Measurements from ENCODE around the gene DCST2. TPM values are rescaled to one million over a fixed set of nuclear protein-coding genes. Genes with fewer than 3 reads are reported as not detected.
A peak's percentile ranks its signal among the peaks of the same experiment; 100 is the strongest.

Gene DCST2
- polyA plus RNA-seq, 1 donor = 4.1 TPM

DNA sequence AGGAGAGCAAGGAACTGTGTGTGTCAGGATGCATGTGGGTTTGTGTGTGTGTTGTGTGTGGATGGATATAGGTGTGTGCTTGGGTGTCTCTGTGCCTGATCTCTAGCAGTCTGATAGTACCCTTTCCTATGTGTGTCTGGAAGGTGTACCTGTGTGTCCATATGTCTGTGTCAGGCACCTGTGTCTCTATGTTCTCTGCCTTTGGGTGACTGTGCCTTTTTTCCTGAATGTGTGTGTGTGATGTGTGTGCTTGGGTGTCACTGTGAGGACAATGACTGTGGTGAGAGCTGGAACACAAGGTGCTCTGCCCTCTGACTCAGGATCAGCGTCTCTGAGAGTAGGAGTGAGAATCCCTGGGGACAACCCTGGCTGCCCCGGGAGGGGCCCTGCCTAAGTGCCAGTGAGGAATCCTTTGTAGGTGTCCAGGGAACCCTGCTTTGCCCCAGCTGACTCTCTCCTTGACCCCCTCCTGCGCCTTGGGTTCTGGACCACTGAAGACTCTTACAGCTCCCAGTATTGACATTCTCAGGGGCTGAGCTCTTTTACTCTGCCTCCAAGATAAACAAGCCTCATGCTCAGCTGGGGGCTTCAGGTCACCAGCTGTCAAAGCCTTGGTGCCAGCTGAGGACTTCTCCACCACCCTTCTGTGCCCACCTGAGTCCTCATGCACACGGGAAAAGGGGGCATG lies 44.3 kb upstream of the DCST2 start:
- no peaks in the 10 kb centered on the region for H3K36me3 ChIP-seq (ENCODE audit: control insufficient read depth, insufficient read depth, low read length)
- no CpG with 5 or more reads among the region's 4 CpGs for WGBS (ENCODE audit: insufficient coverage, low lambda C conversion rate)

DNA sequence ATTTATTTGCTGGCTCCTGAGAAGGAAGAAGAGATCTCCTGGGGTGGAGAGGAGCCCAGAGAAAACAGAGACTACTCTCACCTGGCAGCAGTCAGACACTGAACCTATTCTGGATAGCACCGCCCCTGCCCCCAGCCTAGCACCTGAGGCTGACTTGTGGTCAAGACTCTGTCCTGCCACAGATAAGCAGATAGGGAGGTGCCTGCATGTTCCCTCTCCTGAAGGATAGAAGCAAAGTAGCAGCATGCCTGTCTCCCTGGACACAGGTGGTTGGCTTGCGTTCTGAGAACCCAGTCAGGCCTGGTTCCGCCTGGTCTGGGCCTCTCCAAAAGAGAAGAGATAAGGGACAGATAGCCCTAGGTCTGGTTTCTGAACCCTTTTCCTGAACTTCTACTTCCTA lies 43.8 kb upstream of the DCST2 start:
- H3K4me1 ChIP-seq (ENCODE audit: control insufficient read depth, insufficient read depth, low read length) = peaks cover 42% of the 10 kb centered on the region
- H3K27ac ChIP-seq (ENCODE audit: low read length) = no peak overlapping the region
- peaks cover 13% of the 10 kb centered on the region for H3K9me3 ChIP-seq (ENCODE audit: control insufficient read depth, low read depth, low read length)
- no peaks in the 10 kb centered on the region for H3K36me3 ChIP-seq (ENCODE audit: control insufficient read depth, insufficient read depth, low read length)
- H3K27me3 ChIP-seq (ENCODE audit: control insufficient read depth, insufficient read depth, low read length) = peaks cover 43% of the 10 kb centered on the region
- WGBS (ENCODE audit: insufficient coverage, low lambda C conversion rate) = no CpG with 5 or more reads among the region's 3 CpGs
- H3K4me3 ChIP-seq (ENCODE audit: low read length) = no peak overlapping the region
- DNase-seq = peak in 1 of 2 donors; percentile 34

More for the DNA sequence above, 44.3 kb upstream of the DCST2 start:
- Histone ChIP-seq H3K27me3 (ENCODE audit: control insufficient read depth, insufficient read depth, low read length) (peaks cover 45% of the 10 kb centered on the region), H3K9me3 (ENCODE audit: control insufficient read depth, low read depth, low read length) (peaks cover 13% of the 10 kb centered on the region), H3K4me1 (ENCODE audit: control insufficient read depth, insufficient read depth, low read length) (peaks cover 47% of the 10 kb centered on the region), H3K27ac (ENCODE audit: low read length) (no peak overlapping the region), H3K4me3 (ENCODE audit: low read length) (no peak overlapping the region)
- peak in 1 of 2 donors; percentile 64 for DNase-seq

DNA sequence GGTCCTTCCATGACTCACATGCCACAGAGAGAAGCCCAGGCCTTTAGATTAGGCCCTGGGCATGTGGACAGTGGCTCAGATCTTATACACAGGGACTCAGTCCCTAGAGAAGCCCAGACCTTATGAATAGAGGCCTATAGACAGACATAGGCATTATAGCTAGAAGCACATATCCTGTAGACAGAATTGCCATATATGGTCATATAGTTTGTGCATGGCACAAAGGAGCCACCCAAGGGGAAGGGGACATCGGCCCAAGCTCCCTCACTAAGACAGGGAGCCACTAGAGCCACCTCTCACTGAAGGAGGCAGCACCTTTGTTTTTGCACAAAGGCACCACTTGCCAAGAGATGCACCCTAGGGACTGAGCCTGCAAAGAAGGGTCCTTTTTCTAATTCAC lies 42.8 kb upstream of the DCST2 start:
- H3K4me3 ChIP-seq (ENCODE audit: low read length) = no peak overlapping the region
- peaks cover 37% of the 10 kb centered on the region for H3K27me3 ChIP-seq (ENCODE audit: control insufficient read depth, insufficient read depth, low read length)
- no peak overlapping the region for H3K27ac ChIP-seq (ENCODE audit: low read length)
- no peak for DNase-seq
- WGBS (ENCODE audit: insufficient coverage, low lambda C conversion rate) = no CpG with 5 or more reads among the region's 1 CpG
- peaks cover 44% of the 10 kb centered on the region for H3K4me1 ChIP-seq (ENCODE audit: control insufficient read depth, insufficient read depth, low read length)
- no peaks in the 10 kb centered on the region for H3K36me3 ChIP-seq (ENCODE audit: control insufficient read depth, insufficient read depth, low read length)
- peaks cover 11% of the 10 kb centered on the region for H3K9me3 ChIP-seq (ENCODE audit: control insufficient read depth, low read depth, low read length)

DNA sequence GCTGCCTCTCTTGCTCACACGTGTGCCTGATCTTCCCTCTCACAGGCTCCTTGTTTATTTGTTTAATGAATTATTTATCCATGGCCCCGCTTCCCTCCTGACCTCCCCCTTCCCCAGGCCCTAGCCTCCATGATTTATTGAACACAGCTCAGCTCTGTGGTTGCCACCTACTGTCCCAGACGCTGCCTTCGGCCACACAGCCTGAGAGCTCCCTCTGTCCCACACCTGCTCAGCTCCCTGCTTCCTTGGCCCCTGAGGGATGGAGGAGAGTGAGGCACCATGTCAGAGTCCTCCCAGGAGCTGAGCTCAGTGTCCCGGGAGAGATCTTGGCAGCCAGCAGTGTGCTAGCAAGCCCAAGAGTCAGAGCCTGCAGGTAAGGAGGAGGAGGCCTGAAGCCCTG lies 42.0 kb upstream of the DCST2 start:
- Histone ChIP-seq H3K4me1 (ENCODE audit: control insufficient read depth, insufficient read depth, low read length) (peaks cover 43% of the 10 kb centered on the region), H3K9me3 (ENCODE audit: control insufficient read depth, low read depth, low read length) (peaks cover 7% of the 10 kb centered on the region), H3K36me3 (ENCODE audit: control insufficient read depth, insufficient read depth, low read length) (no peaks in the 10 kb centered on the region), H3K27ac (ENCODE audit: low read length) (no peak overlapping the region), H3K27me3 (ENCODE audit: control insufficient read depth, insufficient read depth, low read length) (peaks cover 29% of the 10 kb centered on the region), H3K4me3 (ENCODE audit: low read length) (no peak overlapping the region)
- WGBS (ENCODE audit: insufficient coverage, low lambda C conversion rate) = no CpG with 5 or more reads among the region's 5 CpGs
- no peak for DNase-seq

DNA sequence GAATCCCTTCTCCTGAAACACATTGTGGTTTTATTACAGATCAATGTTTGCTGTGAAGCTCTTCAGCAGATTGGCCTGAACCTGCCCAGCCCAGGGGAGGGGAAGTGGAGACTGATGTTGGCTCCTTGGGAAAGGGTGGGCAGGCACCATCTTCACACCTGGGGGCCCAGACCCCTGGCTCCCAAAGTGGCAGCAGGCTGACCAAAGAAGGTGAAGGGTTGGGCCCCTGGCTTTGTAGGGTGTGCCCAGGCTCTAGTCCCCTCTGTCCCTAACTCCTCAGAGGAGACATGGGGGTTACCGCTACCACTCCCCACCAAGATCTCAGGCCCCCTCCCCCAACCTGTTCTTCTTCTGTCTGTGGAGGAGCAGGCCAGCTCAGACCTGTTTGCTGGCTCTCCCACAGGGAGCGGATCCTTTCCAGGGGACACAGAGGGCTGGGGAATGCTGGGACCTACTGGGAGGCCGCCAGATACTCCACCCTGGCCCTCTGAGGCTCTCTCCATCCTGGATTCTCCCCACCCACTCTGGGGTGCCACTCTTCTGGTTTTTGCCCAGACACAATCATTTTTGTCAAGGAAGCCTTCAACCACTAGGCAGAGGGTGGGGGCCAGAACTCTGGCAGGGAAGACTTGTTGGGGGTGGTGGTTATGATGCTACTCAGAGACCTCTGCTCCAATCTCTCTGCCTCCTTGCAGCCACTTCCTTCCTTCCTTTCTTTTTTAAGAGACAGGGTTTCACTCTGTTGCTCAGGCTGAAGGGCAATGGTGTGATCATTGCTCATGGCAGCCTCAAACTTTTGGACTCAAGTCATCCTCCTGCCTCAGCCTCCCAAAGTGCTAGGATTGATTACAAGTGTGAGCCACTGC lies 40.0 kb upstream of the DCST2 start:
- Histone ChIP-seq H3K4me1 (ENCODE audit: control insufficient read depth, insufficient read depth, low read length) (peaks cover 47% of the 10 kb centered on the region), H3K36me3 (ENCODE audit: control insufficient read depth, insufficient read depth, low read length) (peaks cover 11% of the 10 kb centered on the region), H3K27ac (ENCODE audit: low read length) (no peak overlapping the region), H3K9me3 (ENCODE audit: control insufficient read depth, low read depth, low read length) (no peaks in the 10 kb centered on the region), H3K27me3 (ENCODE audit: control insufficient read depth, insufficient read depth, low read length) (peaks cover 12% of the 10 kb centered on the region), H3K4me3 (ENCODE audit: low read length) (no peak overlapping the region)
- no peak for DNase-seq
- WGBS (ENCODE audit: insufficient coverage, low lambda C conversion rate) = no CpG with 5 or more reads among the region's 3 CpGs

DNA sequence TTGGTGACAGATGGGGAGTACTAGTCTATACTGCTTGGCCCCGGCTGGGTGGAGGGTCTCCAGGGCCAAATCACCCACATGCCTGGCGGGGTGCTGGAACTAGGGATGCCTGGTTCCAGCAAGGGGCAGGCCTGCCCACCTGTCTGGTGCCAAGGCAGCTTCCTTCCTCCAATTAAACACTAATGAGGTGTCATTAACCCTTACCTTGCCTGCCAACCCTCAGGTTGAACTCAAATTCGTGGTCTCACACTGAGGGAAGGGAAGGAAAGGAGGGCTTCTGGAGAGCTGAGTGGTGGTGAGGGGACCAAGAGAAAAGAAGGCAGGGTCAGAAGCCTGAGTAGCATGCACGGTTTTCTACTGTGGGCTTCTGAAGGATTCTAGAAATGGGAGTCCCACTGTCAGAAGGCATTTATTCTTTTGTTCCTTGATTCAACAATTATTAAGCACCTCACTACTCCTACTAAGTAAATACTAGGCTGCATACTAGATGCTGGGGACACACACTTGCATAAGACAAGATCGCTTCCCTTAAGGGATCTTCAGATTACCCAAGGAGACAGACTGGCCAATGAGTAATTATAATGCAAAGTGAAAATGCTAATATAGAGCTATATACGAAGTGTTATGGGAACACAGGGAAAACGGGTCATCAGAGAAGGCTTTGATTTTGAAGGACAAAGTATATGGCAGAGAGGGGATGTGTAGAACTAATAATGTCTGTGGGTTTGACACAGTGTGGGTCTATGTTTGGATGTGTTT lies 39.1 kb upstream of the DCST2 start:
- Histone ChIP-seq H3K36me3 (ENCODE audit: control insufficient read depth, insufficient read depth, low read length) (peaks cover 17% of the 10 kb centered on the region), H3K27me3 (ENCODE audit: control insufficient read depth, insufficient read depth, low read length) (peaks cover 12% of the 10 kb centered on the region), H3K4me3 (ENCODE audit: low read length) (no peak overlapping the region), H3K4me1 (ENCODE audit: control insufficient read depth, insufficient read depth, low read length) (peaks cover 42% of the 10 kb centered on the region), H3K27ac (ENCODE audit: low read length) (no peak overlapping the region), H3K9me3 (ENCODE audit: control insufficient read depth, low read depth, low read length) (no peaks in the 10 kb centered on the region)
- no CpG with 5 or more reads among the region's 7 CpGs for WGBS (ENCODE audit: insufficient coverage, low lambda C conversion rate)
- no peak for DNase-seq

DNA sequence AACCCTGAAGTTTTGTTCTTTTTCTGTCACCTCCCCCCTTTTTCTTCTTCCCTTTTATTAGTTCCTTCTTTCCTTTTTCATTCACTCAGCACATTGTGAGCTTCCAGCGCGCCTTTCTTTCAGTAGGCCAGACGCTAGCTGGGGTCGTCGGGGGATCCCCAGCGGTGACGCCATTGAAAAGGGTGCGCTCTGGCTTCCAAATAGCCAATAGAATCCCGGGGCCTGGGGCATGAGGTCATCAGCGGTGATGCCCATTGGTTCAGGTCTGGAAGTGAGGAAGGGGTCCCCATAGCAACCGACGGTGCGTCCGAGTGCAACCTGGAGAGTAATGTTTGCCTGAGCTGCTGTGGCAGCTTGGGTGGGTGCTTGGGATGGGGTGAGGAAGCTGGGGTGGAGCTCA lies 38.1 kb upstream of the DCST2 start:
- peaks cover 24% of the 10 kb centered on the region for H3K36me3 ChIP-seq (ENCODE audit: control insufficient read depth, insufficient read depth, low read length)
- H3K27me3 ChIP-seq (ENCODE audit: control insufficient read depth, insufficient read depth, low read length) = peaks cover 12% of the 10 kb centered on the region
- H3K4me3 ChIP-seq (ENCODE audit: low read length) = no peak overlapping the region
- no CpG with 5 or more reads among the region's 14 CpGs for WGBS (ENCODE audit: insufficient coverage, low lambda C conversion rate)
- H3K4me1 ChIP-seq (ENCODE audit: control insufficient read depth, insufficient read depth, low read length) = peaks cover 41% of the 10 kb centered on the region
- peak overlapping the region; percentile 52 for H3K27ac ChIP-seq (ENCODE audit: low read length)
- no peaks in the 10 kb centered on the region for H3K9me3 ChIP-seq (ENCODE audit: control insufficient read depth, low read depth, low read length)
- peak in 1 of 2 donors; percentile 42 for DNase-seq

DNA sequence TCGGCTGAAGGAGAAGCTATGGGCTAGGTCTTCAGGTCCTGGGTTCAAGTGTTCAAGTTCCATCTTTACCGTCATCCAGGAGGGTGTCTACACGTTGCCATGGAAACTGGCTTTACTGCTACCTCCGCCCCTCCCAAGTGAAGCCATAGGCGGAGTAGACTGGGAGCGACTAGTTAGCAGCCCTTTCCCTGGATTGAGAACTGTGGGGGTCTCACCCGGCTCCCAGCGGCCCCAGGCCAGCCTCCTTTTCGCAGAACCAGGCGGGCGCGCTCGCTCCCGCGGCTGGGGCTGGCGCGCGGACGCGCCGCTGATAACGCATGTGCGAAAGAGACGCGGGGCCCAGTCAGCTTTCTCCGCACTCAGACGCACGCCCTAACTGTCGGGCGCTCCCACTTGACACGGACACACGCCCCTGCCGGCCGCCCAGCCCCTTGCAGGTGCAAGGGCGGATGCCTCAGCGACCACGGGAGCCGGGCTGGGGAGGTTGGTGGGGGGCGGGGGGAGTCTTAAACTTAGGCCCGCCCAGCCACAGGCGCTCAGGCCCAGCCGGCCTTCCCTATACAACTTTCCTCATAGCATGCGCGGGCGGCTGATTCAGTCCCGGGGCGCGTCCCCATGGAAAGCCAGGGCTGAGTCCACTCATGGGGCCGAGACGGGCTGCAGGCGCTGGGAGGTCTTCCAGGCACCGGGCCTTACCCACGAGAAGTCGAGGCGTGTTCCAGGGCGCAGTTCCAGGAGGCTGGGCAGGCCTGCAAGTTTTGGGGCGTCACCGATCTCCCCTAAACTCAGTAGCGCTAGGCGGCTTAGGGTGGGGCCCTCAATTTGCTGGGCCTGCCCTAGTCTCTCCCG lies 37.4 kb upstream of the DCST2 start:
- peaks cover 12% of the 10 kb centered on the region for H3K27me3 ChIP-seq (ENCODE audit: control insufficient read depth, insufficient read depth, low read length)
- no peaks in the 10 kb centered on the region for H3K9me3 ChIP-seq (ENCODE audit: control insufficient read depth, low read depth, low read length)
- peak; percentile 91 to 94 for DNase-seq
- WGBS (ENCODE audit: insufficient coverage, low lambda C conversion rate) = no CpG with 5 or more reads among the region's 61 CpGs
- H3K4me3 ChIP-seq (ENCODE audit: low read length) = peak overlapping the region; percentile 36
- H3K36me3 ChIP-seq (ENCODE audit: control insufficient read depth, insufficient read depth, low read length) = peaks cover 28% of the 10 kb centered on the region
- peaks cover 48% of the 10 kb centered on the region for H3K4me1 ChIP-seq (ENCODE audit: control insufficient read depth, insufficient read depth, low read length)
- peak overlapping the region; percentile 52 for H3K27ac ChIP-seq (ENCODE audit: low read length)

DNA sequence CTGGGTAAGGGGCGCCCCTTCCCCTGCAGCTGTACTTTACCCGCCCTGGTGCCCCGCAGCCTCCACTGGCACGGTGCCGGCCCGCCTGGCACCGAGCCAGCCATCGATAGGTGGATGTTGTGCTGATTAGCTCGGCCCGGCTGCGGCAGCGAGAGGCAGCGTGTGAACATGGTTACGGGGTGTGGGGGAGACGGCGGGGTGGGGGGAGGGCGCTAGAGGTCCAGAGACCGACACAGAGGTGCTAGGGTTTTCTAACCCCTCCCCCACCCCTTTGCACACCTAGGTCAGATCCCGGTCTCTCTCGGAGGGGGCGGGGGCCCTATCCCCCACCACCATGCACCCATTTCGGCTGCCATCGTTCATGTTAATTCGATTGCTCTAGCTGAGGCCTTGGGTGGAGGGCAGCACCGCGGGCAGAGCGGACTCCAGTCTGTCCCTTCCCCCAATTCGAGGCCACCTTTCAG lies 36.6 kb upstream of the DCST2 start:
- DNase-seq = peak; percentile 74 to 91
- H3K4me1 ChIP-seq (ENCODE audit: control insufficient read depth, insufficient read depth, low read length) = peaks cover 49% of the 10 kb centered on the region
- WGBS (ENCODE audit: insufficient coverage, low lambda C conversion rate) = no CpG with 5 or more reads among the region's 28 CpGs

More for the DNA sequence above, 36.6 kb upstream of the DCST2 start:
- Histone ChIP-seq H3K9me3 (ENCODE audit: control insufficient read depth, low read depth, low read length) (no peaks in the 10 kb centered on the region), H3K27me3 (ENCODE audit: control insufficient read depth, insufficient read depth, low read length) (peaks cover 12% of the 10 kb centered on the region), H3K36me3 (ENCODE audit: control insufficient read depth, insufficient read depth, low read length) (peaks cover 28% of the 10 kb centered on the region), H3K4me3 (ENCODE audit: low read length) (peak overlapping the region; percentile 36), H3K27ac (ENCODE audit: low read length) (peak overlapping the region; percentile 52)
